Activated T-cell treated with anti-CD3 and anti-CD28 coated beads for 48 hours (primary cell): ENCODE measurements around the gene OR10G8.
"Not testable (repeated sequence)": the region's sequence is repeated elsewhere in the genome, so short reads cannot be mapped to it uniquely, and the experiment has no call there.

ENCODE experiments used
- DNase-seq: peaks from one replicate; pipeline ENCODE4 v3.0.0-alpha.2; 2020; ENCODE audit warnings: low read depth

Gene OR10G8, protein sequence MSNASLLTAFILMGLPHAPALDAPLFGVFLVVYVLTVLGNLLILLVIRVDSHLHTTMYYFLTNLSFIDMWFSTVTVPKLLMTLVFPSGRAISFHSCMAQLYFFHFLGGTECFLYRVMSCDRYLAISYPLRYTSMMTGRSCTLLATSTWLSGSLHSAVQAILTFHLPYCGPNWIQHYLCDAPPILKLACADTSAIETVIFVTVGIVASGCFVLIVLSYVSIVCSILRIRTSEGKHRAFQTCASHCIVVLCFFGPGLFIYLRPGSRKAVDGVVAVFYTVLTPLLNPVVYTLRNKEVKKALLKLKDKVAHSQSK

DNA sequence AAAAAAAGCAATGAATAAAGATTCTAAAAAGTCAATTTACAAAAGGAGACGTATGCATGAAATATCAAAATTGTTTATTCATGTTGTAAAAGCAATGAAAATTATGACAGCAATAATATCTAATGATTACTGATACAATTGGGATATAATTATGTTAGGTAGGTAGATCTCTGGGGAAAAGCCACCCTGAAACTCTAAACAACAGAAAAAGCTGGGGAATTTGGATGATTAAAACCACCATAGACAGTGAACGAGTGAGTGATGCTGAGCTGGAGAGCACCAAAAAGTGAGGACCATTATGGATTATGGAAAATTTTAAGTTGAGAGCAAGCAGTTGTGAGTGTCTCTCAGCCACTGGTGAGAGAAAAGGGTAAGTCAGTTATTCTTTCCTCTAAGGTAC, at the start of gene OR10G8:
OR10G8 (plus strand) TSS at position 301 of the 400 bp plus-strand sequence. CDS start 2,825 bp downstream, outside the sequence.
- no peak for DNase-seq

DNA sequence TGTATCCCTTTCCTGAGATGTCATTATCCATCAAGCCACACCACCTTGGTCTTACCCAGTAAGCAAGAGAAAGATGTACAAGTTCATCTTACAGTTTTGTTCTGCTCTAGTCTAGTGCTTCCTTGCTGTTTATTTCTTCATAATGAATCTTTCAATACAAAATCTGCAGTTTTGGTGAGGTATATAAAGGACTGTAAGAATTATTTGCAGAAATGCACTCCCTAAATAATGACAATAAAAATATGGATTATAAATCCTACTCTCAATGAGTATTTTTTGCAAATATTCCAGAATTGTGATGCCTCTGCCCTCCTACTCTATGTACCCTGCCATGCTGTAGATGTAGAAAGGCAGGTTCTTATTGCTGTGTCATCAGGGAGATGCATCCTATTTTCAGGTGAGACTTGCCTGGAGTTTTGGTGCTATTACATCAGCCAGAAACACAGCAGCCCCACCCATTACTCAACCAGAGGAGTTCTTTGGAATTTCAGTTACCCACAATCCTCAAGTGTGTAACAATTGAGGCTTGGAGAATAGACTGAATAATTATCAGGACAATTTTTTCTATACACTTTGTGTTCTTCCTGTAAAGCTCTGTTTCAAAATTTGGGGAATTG, 48.8 kb upstream of the OR10G8 start, which contains the start of gene OR10S1:
OR10S1 (minus strand) TSS at position 51 of the 617 bp plus-strand sequence. CDS start 117 bp downstream, outside the sequence.
- DNase-seq: no peak

DNA sequence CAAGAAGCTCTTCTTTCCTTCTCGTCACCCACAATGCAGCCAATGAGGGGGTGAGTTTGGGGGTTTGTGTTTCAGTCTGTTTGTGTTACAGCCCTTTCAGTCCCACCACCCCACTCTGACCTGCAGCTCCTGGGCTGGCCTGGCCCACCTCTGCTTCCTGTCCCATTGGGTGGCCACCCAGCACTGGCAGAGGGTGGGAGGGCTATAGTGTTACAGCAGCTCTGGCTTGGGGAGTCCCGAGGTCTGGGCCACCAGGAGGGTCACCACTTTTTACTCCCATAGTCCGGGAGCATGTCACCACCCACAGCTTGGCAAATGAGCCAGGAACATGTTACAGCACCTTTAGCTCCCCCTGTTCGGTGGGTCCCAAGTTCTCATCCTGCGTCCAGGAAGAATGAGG, 47.3 kb upstream of the OR10G8 start:
- no peak for DNase-seq

DNA sequence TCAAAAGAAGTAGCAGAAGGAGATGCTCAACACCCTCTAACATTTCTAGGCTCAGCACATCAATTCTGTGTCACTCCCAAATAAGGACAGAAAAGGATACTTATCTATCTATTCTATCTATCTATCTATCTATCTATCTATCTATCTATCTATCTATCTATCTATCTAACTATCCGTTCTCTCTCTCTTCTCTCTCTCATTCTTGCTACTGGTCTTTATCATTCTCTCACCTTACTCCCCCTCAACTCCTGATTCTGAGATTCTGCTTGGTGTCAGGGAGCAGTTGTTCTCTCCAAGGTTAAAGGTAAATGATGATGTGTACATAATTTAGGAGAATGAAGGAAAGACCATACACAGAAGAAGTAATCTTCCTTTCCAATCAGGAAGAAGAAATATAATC, 31.5 kb upstream of the OR10G8 start, which contains the start of gene OR10G6:
OR10G6 (minus strand) TSS at position 43 of the 400 bp plus-strand sequence; CDS start at position 43, 0 bp downstream.
- DNase-seq: no peak

DNA sequence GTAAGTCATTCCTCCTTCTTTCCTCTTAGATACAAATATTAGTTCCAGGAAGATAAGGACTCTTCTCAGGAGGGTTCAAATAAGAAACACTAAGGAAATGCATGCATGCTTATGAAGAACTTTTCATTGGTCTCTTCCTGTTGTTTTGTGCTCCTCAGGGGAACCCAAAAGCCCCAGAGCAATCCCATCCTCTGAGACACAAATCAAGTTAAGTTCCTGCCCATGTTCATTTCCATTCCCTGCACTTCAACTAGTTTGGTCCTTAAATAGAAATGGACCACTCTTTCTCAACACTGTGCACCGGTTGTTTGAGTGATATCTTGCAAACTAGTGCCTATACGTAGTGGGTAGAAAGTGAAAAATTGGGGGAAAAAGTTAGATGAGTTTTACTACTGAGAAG, 13.9 kb upstream of the OR10G8 start, which contains the start of gene OR10G4:
OR10G4 (plus strand) TSS at position 301 of the 400 bp plus-strand sequence. CDS start 2,578 bp downstream, outside the sequence.
- DNase-seq: no peak

DNA sequence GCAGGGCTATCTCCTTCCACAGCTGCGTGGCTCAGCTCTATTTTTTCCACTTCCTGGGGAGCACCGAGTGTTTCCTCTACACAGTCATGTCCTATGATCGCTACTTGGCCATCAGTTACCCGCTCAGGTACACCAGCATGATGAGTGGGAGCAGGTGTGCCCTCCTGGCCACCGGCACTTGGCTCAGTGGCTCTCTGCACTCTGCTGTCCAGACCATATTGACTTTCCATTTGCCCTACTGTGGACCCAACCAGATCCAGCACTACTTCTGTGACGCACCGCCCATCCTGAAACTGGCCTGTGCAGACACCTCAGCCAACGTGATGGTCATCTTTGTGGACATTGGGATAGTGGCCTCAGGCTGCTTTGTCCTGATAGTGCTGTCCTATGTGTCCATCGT, 10.8 kb upstream of the OR10G8 start:
- not testable (repeated sequence) for DNase-seq

DNA sequence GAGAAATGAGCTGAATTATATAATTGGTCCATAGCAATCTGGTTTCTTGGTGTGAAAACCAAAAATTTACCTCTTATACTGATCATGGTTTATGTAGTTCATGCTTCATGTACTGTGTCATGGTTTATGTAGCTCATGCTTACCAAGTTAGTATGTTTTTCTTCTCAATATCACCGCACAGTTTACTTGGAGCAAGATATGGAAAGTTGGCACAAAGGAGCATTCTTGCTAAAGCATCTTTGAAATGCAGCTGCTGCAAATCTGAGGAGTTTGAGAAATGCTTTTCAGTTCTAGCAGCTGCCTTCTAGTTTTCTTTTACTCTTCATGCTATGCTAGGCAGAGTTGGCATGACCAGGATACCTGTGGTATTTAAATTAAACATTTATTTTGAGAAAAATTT, 10.1 kb downstream of the OR10G8 start:
- DNase-seq: no peak

DNA sequence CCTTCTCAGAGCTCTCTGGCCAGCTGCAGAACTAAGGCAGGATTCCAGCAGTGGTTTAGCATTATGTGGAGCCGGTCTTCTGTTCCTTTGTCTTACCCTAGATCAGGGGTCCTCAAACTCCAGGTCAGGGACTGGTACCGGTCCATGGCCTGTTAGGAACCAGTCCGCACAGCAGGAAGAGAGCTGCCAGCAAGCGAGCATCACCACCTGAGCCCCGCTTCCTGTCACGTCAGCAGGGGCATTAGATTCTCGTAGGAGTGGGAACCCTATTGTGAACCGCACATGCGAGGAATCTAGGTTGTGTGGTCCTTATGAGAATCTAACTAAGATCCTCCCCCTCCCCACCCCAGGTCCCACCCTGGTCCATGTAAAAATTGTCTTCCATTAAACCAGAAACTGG, 13.0 kb downstream of the OR10G8 start:
- no peak for DNase-seq

DNA sequence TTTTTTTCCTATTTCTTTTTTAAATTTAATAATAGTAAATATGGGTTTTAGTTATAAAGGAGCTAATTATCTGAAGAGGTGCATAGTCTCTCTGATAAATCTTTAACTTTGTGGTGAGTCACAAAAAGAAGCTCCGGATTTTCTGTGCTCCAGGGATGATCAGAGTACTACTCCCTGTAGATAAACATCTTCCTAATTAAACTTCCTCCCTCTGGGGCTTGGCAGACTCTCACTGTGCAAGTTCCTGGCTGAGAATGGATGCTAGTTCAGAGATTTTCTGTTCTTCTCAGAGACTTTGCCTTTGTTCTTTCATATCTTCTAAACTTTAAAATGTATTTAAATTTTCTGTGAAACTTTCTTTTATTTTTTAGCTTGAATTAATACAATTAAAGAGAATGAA, 14.7 kb downstream of the OR10G8 start, which contains the start of gene OR10G7:
OR10G7 (minus strand) TSS at position 72 of the 400 bp plus-strand sequence. CDS start 2,324 bp downstream, outside the sequence.
- no peak for DNase-seq

DNA sequence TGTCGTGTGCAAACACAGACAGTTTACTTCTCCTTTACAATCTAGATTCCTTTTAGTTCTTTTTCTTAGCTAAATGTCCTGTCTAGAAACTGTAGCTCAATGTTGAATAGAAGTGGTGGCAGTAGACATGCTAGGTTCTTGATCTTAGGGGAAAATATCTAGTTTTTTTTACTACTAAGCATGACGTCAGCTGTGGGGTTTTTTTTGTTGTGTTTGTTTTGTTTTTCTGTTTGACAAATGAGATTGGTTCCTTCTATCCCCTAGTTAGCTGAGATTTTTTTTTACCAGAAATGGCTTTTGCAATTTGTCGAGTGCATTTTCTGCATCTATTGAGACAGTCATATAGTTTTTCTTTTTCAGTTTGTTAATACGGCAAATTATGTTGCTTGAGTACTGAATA, 16.8 kb downstream of the OR10G8 start:
- no peak for DNase-seq

DNA sequence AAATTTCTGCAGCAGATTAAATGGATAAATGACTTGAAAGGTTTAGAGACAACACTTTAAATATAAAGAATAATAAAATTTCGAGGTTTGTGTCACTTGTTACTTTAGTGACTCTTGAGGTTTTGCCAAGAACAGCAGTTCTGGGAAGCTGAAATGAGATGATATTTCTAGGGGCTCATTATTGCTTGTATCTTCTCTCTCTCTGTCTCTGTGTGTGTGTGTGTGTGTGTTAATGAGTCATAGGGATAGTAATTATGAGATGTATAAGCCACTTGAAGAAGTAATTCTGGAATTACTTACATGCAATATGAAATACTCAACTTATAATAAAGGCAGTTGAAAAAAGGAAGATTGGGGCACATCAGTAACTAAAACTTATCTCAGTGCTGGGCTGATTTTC, 24.1 kb downstream of the OR10G8 start:
- no peak for DNase-seq

DNA sequence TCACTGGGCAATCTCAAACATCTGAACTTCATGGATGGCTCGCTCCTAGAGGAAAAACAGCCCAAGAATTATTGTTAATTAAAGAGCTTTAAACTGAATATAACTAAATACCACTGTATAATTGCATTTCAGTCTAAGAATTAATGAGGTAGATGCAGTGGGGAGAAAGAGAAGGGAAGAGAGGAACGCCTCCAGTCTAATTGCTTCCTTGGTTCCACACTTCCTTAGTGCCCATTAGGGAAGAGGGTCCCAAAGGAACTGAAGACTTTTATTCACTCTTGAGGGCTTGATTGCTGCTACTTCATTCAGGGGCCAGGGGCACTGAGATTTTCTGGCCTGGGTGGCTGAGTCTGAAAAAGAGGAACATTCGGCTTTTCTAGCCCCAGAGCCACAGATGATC, 26.4 kb downstream of the OR10G8 start:
- DNase-seq: no peak

DNA sequence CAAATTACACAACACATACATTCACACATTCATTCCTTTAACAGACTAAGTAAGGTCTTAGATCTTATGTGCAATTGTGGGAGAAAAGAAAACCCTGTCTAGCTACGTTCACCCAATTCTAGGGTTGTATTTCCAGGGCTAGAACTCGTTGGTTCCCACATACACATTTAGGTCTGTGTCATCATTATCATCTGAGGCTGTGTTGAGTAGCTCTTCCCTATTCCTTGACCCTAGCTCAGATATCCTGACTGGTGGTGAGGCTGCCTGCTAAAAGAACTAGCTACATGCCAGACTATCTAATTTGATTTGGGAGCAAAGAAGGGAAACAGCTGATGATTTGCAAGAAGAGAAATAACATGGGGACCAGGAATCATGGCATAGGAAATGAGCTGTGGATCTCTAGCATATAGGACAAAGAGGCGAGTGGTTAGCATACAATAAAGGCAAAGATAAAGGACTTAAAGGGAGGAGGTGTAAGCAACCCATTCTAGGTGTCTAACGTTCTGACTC, 42.1 kb downstream of the OR10G8 start:
- no peak for DNase-seq

DNA sequence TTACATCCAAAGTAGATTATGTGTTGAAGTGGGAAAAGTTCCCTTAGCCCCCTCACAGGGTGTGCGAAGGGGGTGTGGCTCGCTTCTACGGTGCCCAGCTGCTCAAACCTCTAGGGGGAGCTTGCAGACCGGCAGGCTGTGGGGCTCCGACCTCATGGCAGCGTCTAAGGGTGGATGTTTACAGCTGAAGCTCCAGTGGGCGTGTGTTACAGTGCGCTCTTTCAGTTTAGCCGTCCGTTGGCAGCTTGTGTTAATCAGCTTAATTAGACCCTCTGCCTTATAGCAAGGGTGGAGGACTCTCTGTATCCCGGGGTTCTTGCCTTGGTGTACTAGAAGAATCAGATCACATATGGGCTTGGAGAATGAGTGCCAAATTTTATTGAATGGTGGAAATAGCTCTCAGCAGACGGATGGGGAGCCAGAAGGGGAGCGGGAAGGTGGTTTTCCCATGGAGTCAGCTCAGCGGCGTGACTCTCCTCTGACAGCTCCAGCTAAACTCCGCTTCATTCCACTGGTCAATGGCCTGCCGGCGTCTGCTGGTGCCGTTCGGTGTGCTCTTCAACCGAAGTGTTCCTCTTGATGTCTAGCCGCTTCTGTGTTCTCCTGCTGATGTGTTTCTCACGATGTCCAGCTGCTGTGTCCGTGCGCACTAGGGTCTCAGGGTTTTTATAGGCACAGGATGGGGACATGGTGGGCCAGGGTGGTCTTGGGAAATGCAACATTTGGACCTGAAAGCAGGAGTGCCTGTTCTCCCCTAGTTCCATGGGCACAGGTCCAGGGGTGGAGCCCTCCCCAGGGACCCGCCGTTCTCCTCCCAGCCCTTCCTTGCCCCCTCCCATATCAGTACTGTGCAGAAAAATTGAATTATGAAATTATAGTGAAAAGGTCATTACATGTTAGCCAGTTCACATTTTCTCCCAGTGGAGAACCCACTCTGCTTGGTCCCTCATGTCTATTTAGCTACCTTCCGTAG, 43.1 kb downstream of the OR10G8 start:
- peak; percentile 37 for DNase-seq

DNA sequence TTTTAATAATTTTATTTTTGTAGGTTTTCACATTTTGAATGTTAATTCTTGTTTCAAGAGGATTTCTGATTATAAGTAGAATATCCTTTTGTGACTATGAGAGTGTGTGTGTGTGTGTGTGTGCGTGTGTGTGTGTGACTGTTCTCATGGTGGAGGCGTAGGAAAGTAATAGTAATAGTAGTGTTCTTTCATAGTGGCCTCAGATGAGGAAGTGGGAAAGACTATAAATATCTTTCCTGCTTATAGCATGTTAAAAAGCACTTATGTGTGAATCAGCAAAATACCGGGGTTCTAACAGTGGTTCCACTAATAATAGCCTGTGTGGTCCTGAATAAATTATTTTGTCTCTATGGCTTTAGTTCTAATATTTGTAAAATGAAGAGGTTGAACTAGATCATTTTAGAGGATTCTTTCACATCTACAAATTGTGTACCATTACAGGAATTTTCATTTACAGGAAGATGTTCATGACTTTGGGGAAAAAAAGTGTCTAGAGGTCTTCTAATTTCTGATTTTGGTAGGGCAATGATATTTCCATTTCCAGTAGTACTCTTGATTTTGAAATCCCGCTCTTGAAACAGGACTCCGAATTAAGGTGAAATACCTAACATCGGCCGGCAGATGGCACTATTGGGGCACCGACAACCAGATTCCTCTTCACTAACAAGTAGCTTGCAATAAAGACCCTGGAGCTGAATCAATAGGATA, 44.5 kb downstream of the OR10G8 start:
- peak; percentile 49 for DNase-seq

DNA sequence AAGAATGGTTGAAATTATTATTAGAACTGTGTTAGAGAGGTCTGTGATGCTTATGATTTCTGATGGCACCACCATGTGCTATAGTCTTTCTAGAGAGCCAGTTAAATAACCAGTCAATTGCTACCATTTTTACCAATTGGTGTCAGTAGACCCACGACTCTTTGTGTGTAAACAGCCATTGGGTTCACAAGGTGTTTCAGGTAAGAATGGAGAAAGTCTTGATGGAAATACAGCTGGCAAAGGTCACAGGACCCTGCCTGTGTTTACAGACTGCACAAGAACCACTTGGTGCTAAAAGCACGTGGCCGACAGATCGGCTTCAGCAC, 45.0 kb downstream of the OR10G8 start:
- DNase-seq: no peak

DNA sequence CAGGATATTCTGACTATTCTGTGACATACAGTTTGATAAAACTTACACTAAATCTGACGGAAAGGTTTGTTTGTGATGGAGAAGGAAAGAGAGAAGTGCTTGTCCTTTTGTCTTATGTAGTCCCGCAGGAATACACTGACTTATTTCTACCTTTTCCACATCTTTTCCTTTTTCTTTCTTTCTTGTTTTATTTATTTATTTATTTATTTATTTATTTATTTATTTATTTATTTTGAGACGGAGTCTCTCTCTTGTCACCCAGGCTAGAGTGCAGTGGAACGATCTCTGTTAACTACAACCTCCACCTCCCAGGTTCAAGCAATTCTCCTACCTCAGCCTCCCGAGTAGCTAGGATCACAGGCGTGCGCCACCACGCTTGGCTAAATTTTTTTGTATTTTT, 45.5 kb downstream of the OR10G8 start:
- no peak for DNase-seq

DNA sequence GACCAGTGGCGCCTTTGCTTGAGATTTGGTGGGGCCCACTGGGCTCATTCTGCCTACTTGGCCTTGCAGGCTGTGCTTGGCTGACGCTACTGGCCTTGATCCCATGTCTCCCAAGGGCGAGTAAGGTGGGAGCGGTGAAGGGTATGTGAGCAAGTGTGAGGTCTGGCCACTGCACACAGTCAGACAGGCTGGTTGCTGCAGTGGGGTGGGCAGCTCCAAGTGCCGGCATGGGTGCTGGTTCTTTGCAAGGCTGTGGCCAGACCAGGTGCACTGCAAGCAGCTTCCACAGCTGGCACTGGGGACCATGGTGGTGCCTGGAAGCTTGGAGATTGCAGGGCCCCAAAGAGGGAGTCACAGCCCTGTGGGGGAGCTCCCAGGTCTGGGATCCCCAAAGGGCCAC, 48.0 kb downstream of the OR10G8 start:
- no peak for DNase-seq

DNA sequence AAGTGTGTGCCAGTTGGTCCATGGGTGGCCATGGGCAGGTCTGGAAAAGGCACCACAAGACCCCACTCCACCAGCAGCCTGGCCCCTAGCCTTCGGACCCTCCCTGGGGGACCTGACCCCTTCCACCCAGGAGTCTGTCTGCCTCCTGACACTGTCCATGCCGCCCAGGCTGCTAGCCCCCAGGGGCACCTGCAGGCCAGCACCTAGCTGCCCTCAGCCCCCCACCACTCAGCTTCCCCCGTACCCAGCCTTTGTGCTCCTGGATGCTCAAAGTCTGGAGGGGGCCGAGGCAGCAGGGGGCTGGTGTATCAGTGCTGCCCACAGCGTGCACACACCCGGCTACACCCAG, 48.9 kb downstream of the OR10G8 start:
- no peak for DNase-seq

DNA sequence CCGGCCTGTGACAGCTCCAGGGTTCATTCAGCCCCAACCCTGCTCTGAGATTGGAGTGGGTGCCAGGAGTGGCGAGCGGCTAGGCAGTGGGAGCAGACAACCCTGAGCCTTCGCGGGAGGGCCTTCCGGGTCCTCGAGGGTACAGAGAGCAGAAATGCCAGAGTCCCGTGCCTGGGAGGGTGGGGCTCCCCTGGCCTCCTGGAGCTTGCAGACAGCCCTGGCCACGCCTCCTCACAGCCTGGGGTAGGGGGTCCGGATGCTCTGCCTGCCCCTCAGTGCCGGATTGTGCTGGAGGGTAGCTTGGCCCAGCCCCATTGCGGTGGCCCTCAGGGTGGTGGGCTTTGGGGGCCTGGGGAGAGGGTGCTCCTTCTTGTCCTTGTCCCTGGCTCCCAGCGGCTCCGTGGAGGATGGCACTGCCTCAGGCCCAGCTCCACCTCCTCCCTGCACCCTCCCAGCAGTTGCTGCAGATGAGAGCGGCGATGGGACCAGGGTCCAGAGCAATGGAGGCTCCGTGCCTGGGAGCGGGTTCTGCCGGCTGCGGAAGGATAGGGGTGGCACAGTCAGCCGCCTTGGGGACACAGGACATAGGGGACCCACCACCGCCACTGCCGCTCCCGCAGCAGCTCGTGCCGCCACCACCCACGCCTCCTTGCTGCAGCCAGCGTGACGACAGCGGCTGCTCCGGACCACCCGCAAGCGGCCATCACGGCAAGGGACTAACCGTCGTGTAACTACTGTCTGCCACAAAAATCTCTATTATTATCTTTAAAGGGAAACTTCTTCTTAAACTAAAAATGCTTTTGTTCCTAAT, 49.4 kb downstream of the OR10G8 start:
- DNase-seq: no peak

DNA sequence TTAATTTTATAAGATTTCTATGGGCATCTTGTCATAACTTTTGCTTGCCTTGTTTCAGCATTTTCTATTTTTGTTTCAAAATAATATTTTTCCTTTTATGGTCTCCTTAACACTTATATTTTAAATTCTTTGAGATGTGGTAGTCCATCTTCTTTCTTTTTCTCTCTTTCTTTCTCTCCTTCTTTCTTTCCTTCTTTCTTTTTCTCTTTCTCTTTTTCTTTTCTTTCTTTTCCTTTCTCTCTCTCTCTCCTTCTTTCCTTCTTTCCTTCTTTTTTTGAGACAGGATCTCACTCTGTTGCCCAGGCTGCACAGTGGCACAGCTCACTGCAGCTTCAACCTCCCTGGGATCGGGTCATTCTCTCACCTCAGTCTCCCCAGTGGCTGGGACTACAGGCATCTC, 50.7 kb downstream of the OR10G8 start:
- no peak for DNase-seq
